Islet of Langerhans (tissue), 1 donor: ENCODE data around the gene ELOB.

Experiments
- FAIRE-seq: peaks from one replicate; lab custom pipeline; 2011; peaks lifted over from hg19 to GRCh38; lab: Jason Lieb, UNC

ELOB gene

GRCh38 chr16:2809149-2809760, 32.2 kb upstream of the ELOB start:
- FAIRE-seq: no peak

GRCh38 chr16:2808181-2808580, 31.1 kb upstream of the ELOB start:
- no peak for FAIRE-seq

- no peak for FAIRE-seq
Measured at GRCh38 chr16:2806286-2806685, 29.2 kb upstream of the ELOB start.

- no peak for FAIRE-seq
Measured at GRCh38 chr16:2804728-2805127, 27.6 kb upstream of the ELOB start.

GRCh38 chr16:2803545-2804195, 26.6 kb upstream of the ELOB start:
- FAIRE-seq: no peak

GRCh38 chr16:2799859-2800226, 22.8 kb upstream of the ELOB start:
- no peak for FAIRE-seq

GRCh38 chr16:2799205-2799858, 22.3 kb upstream of the ELOB start:
- FAIRE-seq: no peak

- FAIRE-seq: no peak
Measured at GRCh38 chr16:2798723-2799204, 21.7 kb upstream of the ELOB start.

GRCh38 chr16:2795395-2796143, 18.5 kb upstream of the ELOB start:
- FAIRE-seq: no peak

- no peak for FAIRE-seq
Measured at GRCh38 chr16:2792940-2793339, 15.9 kb upstream of the ELOB start.

GRCh38 chr16:2791174-2791573, 14.1 kb upstream of the ELOB start:
- FAIRE-seq: no peak

- no peak for FAIRE-seq
Measured at GRCh38 chr16:2790631-2791030, 13.6 kb upstream of the ELOB start.

- no peak for FAIRE-seq
Measured at GRCh38 chr16:2787961-2788360, 10.9 kb upstream of the ELOB start.

- no peak for FAIRE-seq
Measured at GRCh38 chr16:2787406-2787805, 10.3 kb upstream of the ELOB start, which contains the start of gene PRSS33. Gene PRSS33 (minus strand): TSS chr16:2787560. CDS start chr16:2786547, 1,013 bp downstream.

- no peak for FAIRE-seq
Measured at GRCh38 chr16:2786826-2787151, 9.7 kb upstream of the ELOB start.

GRCh38 chr16:2786061-2786825, 9.2 kb upstream of the ELOB start:
- no peak for FAIRE-seq

GRCh38 chr16:2785101-2785991, 8.3 kb upstream of the ELOB start:
- no peak for FAIRE-seq

- no peak for FAIRE-seq
Measured at GRCh38 chr16:2784358-2785100, 7.4 kb upstream of the ELOB start.

- no peak for FAIRE-seq
Measured at GRCh38 chr16:2783581-2784357, 6.7 kb upstream of the ELOB start.
